H9 (cell line): Measurements from ENCODE around the gene ATG4D. TPM values are rescaled to one million over a fixed set of nuclear protein-coding genes. Genes with fewer than 3 reads are reported as not detected.

Experiments
- DNase-seq: peaks from one replicate; pipeline ENCODE4 v3.0.0-alpha.2; 2017
- H2AFZ ChIP-seq: one replicate; pipeline ENCODE4 v1.6.1; 2013; ENCODE audit warnings: mild to moderate bottlenecking, low read length, control low read depth, moderate library complexity
- H2AK5ac ChIP-seq: 2 replicates; pipeline ENCODE4 v1.6.1; 2013; ENCODE audit warnings: low read length, control low read depth, mixed read lengths; ENCODE audit not compliant: insufficient read length
- H2BK120ac ChIP-seq: one replicate; pipeline ENCODE4 v1.6.1; 2013; ENCODE audit warnings: low read depth, mild to moderate bottlenecking, low read length, control low read depth, inconsistent platforms; ENCODE audit not compliant: poor library complexity, severe bottlenecking
- H2BK12ac ChIP-seq: 2 replicates; pipeline ENCODE4 v1.6.1; 2013; ENCODE audit warnings: low read length, control low read depth, mixed read lengths, low read depth; ENCODE audit not compliant: insufficient read length
- H2BK15ac ChIP-seq: 2 replicates; pipeline ENCODE4 v1.6.1; 2013; ENCODE audit warnings: low read depth, low read length, control low read depth
- H2BK20ac ChIP-seq: one replicate; pipeline ENCODE4 v1.6.1; 2013; ENCODE audit warnings: low read depth, mild to moderate bottlenecking, low read length, control low read depth, inconsistent platforms; ENCODE audit not compliant: poor library complexity, severe bottlenecking
- H2BK5ac ChIP-seq: 2 replicates; pipeline ENCODE4 v1.6.1; 2013; ENCODE audit warnings: low read length, control low read depth, mixed read lengths; ENCODE audit not compliant: insufficient read length
- H3K14ac ChIP-seq: 2 replicates; pipeline ENCODE4 v1.6.1; 2013; ENCODE audit warnings: low read length, control low read depth; ENCODE audit not compliant: insufficient read depth
- H3K18ac ChIP-seq: 2 replicates; pipeline ENCODE4 v1.6.1; 2013; ENCODE audit warnings: low read depth, mild to moderate bottlenecking, mixed read lengths, low read length, control low read depth; ENCODE audit not compliant: insufficient read length
- H3K23ac ChIP-seq: 2 replicates; pipeline ENCODE4 v1.6.1; 2013; ENCODE audit warnings: low read length, control low read depth, mixed read lengths, low read depth; ENCODE audit not compliant: insufficient read length
- H3K23me2 ChIP-seq: 2 replicates; pipeline ENCODE4 v1.6.1; 2013; ENCODE audit warnings: low read depth, mild to moderate bottlenecking, mixed read lengths, low read length, control low read depth; ENCODE audit not compliant: insufficient read length, poor library complexity, severe bottlenecking
- H3K27ac ChIP-seq: 2 replicates; pipeline ENCODE4 v1.5.1; 2013; ENCODE audit warnings: low read length, control low read depth, mixed read lengths, low read depth; ENCODE audit not compliant: insufficient read length
- H3K27me3 ChIP-seq: 2 replicates; pipeline ENCODE4 v1.6.1; 2013; ENCODE audit warnings: low read length, control low read depth, inconsistent platforms; ENCODE audit not compliant: insufficient read depth
- H3K4ac ChIP-seq: 2 replicates; pipeline ENCODE4 v1.6.1; 2013; ENCODE audit warnings: low read depth, mild to moderate bottlenecking, control low read depth, inconsistent platforms, low read length, moderate library complexity
- H3K4me1 ChIP-seq: 2 replicates; pipeline ENCODE4 v1.6.1; 2013; ENCODE audit warnings: low read length, control low read depth, inconsistent platforms; ENCODE audit not compliant: insufficient read depth
- H3K4me2 ChIP-seq: 2 replicates; pipeline ENCODE4 v1.6.1; 2013; ENCODE audit warnings: low read length, control low read depth, mixed read lengths; ENCODE audit not compliant: insufficient read length, insufficient read depth
- H3K56ac ChIP-seq: 2 replicates; pipeline ENCODE4 v1.6.1; 2013; ENCODE audit warnings: low read depth, mild to moderate bottlenecking, mixed read lengths, low read length, control low read depth; ENCODE audit not compliant: insufficient read length
- H3K79me1 ChIP-seq: 2 replicates; pipeline ENCODE4 v1.6.1; 2013; ENCODE audit warnings: low read depth, mild to moderate bottlenecking, moderate library complexity, low read length, control low read depth, inconsistent platforms; ENCODE audit not compliant: insufficient read depth, poor library complexity, severe bottlenecking
- H3K79me2 ChIP-seq: 2 replicates; pipeline ENCODE4 v1.6.1; 2013; ENCODE audit warnings: low read length, control low read depth, inconsistent platforms; ENCODE audit not compliant: insufficient read depth
- H3K9ac ChIP-seq: 2 replicates; pipeline ENCODE4 v1.6.1; 2013; ENCODE audit warnings: low read length, control low read depth, mixed read lengths; ENCODE audit not compliant: insufficient read length; ENCODE audit errors: extremely low read depth
- H3K9me3 ChIP-seq: one replicate; pipeline ENCODE4 v1.6.1; 2013; ENCODE audit warnings: low read depth, low read length, inconsistent platforms; ENCODE audit not compliant: control insufficient read depth
- H3T11ph ChIP-seq: one replicate; pipeline ENCODE4 v1.6.1; 2013; ENCODE audit warnings: mild to moderate bottlenecking, low read length, control low read depth, inconsistent platforms
- H4K20me1 ChIP-seq: one replicate; pipeline ENCODE4 v1.6.1; 2013; ENCODE audit not compliant: control insufficient read depth, insufficient read length, insufficient read depth
- H4K5ac ChIP-seq: 2 replicates; pipeline ENCODE4 v1.6.1; 2013; ENCODE audit warnings: low read depth, mild to moderate bottlenecking, mixed read lengths, low read length, control low read depth; ENCODE audit not compliant: insufficient read length
- H4K8ac ChIP-seq: replicated peaks from 2 replicates; pipeline ENCODE4 v1.6.1; 2013; ENCODE audit warnings: low read length, control low read depth, mixed read lengths, low read depth; ENCODE audit not compliant: insufficient read length
- H4K91ac ChIP-seq: 2 replicates; pipeline ENCODE4 v1.6.1; 2013; ENCODE audit warnings: low read depth, mild to moderate bottlenecking, moderate library complexity, mixed read lengths, low read length, control low read depth; ENCODE audit not compliant: insufficient read length
- H3K27ac Mint-ChIP-seq, 3 experiments: 2 replicates in 2 of 3; 3 replicates in 1 of 3; pipeline ENCODE4 v1.8.0; 2020 to 2021; ENCODE audit warnings: mixed read lengths in 3 of 3, mild to moderate bottlenecking in 1 of 3, moderate library complexity in 1 of 3
- H3K27me3 Mint-ChIP-seq: 2 replicates; pipeline ENCODE4 v1.8.0; 2021; ENCODE audit warnings: low read depth, mild to moderate bottlenecking, moderate library complexity, mixed read lengths
- H3K36me3 Mint-ChIP-seq, 3 experiments: 2 replicates in 2 of 3; 3 replicates in 1 of 3; pipeline ENCODE4 v1.8.0; 2020 to 2021; ENCODE audit warnings: low read depth in 3 of 3, mixed read lengths in 3 of 3; ENCODE audit not compliant: insufficient read depth in 1 of 3
- H3K4me1 Mint-ChIP-seq, 2 experiments: 2 replicates each; pipeline ENCODE4 v1.8.0; 2020; ENCODE audit warnings: mixed read lengths in 2 of 2
- H3K4me3 Mint-ChIP-seq, 2 experiments: 2 replicates in 1 of 2; 3 replicates in 1 of 2; pipeline ENCODE4 v1.8.0; 2020 to 2021; ENCODE audit warnings: mild to moderate bottlenecking in 2 of 2, mixed read lengths in 2 of 2, moderate library complexity in 1 of 2
- H3K9me3 Mint-ChIP-seq, 2 experiments: 2 replicates in 1 of 2; 3 replicates in 1 of 2; pipeline ENCODE4 v1.8.0; 2020; ENCODE audit warnings: mild to moderate bottlenecking in 2 of 2, mixed read lengths in 2 of 2, moderate library complexity in 1 of 2
- WGBS: extraction: QIAGEN DNeasy Blood & Tissue Kit; methylation state at CpG from one replicate; pipeline ENCODE4 v1.1.7; 2013; ENCODE audit warnings: missing lambda C conversion rate, low lambda C conversion rate, mixed read lengths; ENCODE audit not compliant: insufficient read length; ENCODE audit errors: extremely low coverage; 5-methylcytosine and 5-hydroxymethylcytosine counted together
- total RNA-seq: library from RNA; stranded (reverse); gene quantifications from 2 replicates; pipeline ENCODE4 v1.2.1, GENCODE V29; 2021
- TF ChIP-seq, protein P1 (sequence below): fragments of 200-600 bp; sonication (generic); conservative IDR thresholded peaks from 3 replicates; pipeline ENCODE4 v1.8.0; 2021; ENCODE audit warnings: antibody characterized with exemption, mild to moderate bottlenecking

ATG4D gene
- total RNA-seq, 1 experiment from 2014 or later: 55.8 TPM

DNA sequence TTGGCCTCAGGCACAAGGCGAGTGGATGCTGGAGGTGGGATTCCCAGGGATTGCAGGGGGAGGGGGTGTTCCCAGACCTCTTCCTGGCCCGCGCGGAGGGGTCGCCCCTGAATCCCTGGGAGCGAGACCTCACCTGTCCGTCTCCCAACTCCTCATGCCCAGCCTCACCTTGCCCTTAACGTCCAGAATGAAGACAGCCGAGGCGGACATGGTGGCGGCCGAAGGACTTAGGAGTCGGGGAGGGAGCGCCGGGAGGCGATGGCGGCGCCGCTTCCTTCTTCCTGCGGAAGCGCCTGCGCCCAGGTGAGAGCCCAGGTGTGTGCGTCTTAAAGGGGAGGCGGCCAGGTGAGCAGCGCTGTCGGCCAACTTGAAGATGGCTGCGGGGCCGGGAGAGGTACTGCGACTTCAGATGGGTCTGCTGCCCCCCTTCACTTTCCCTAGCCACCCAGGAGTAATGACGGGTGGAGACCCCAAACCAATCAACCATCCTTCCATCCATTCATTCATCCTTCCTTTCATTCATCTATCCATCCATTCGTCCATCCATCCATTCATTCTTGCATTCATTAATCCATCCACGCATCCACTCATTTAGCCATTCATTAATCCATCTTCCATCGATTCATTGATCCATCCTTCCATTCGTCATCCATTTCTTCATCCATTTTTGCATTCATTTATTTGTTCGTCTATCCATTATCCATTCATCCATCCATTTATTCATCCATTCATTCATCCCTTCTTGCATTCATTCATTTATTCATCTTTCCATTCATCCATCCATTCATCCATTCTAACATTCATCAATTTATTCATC, 43.5 kb downstream of the ATG4D start, which contains the start of gene AP1M2:
Gene AP1M2, minus strand, starts transcription at position 291 of the 817 bp plus-strand sequence. Its CDS starts 81 bp downstream, at position 210.
- Histone ChIP-seq H2BK120ac (no peak within 1 kb of the TSS), H2AFZ (no peak within 1 kb of the TSS), H4K5ac (no peak within 1 kb of the TSS), H3K9me3 (no peaks in the 10 kb centered on the region), H3K4ac (no peak within 1 kb of the TSS), H3K4me2 (peak within 1 kb of the TSS; percentile 32), H2BK12ac (no peak within 1 kb of the TSS), H3K27me3 (no peaks in the 10 kb centered on the region), H3T11ph (no peak within 1 kb of the TSS), H3K23ac (no peak within 1 kb of the TSS), H3K79me2 (no peaks in the 10 kb centered on the region), H2BK5ac (no peak within 1 kb of the TSS), H3K14ac (peak within 1 kb of the TSS; percentile 64; the same call in 1 of the 2 replicates), H3K18ac (peak within 1 kb of the TSS; percentile 17), H4K91ac (no peak within 1 kb of the TSS), H4K20me1 (no peaks in the 10 kb centered on the region), H2AK5ac (no peak within 1 kb of the TSS), H3K4me1 (no peaks in the 10 kb centered on the region), H3K27ac (no peak within 1 kb of the TSS), H4K8ac (no peak within 1 kb of the TSS), H3K9ac (peak within 1 kb of the TSS; percentile 24), H2BK15ac (no peak within 1 kb of the TSS), H3K56ac (no peak within 1 kb of the TSS), H3K23me2 (no peaks in the 10 kb centered on the region), H3K79me1 (no peaks in the 10 kb centered on the region), H2BK20ac (no peak within 1 kb of the TSS)
- TF ChIP-seq, protein P1, sequence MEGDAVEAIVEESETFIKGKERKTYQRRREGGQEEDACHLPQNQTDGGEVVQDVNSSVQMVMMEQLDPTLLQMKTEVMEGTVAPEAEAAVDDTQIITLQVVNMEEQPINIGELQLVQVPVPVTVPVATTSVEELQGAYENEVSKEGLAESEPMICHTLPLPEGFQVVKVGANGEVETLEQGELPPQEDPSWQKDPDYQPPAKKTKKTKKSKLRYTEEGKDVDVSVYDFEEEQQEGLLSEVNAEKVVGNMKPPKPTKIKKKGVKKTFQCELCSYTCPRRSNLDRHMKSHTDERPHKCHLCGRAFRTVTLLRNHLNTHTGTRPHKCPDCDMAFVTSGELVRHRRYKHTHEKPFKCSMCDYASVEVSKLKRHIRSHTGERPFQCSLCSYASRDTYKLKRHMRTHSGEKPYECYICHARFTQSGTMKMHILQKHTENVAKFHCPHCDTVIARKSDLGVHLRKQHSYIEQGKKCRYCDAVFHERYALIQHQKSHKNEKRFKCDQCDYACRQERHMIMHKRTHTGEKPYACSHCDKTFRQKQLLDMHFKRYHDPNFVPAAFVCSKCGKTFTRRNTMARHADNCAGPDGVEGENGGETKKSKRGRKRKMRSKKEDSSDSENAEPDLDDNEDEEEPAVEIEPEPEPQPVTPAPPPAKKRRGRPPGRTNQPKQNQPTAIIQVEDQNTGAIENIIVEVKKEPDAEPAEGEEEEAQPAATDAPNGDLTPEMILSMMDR: no peak
- DNase-seq: peak; percentile 85
- Mint-ChIP-seq H3K4me1 (peaks cover 12 to 22% of the 10 kb centered on the region in 2 experiments), H3K27me3 (peaks cover 9% of the 10 kb centered on the region), H3K4me3 (peak within 1 kb of the TSS; percentile 75 to 98), H3K27ac (peak within 1 kb of the TSS; percentile 36 to 94 (median 65); a peak in 4 of 7 replicates), H3K36me3 (peaks cover 5 to 25% (median 22%) of the 10 kb centered on the region in 3 experiments), H3K9me3 (no peaks in the 10 kb centered on the region)
- WGBS: 100% methylated on average over 4 of the region's 35 CpGs
